Skeletal muscle satellite cell (primary cell): ENCODE results near the gene BCAN.

ENCODE experiments used
- H3K27me3 ChIP-seq: 2 replicates; pipeline ENCODE4 v1.7.0; 2013; ENCODE audit warnings: low read length; ENCODE audit not compliant: control insufficient read depth, insufficient read depth
- H3K36me3 ChIP-seq: 2 replicates; pipeline ENCODE4 v1.7.0; 2013; ENCODE audit warnings: mild to moderate bottlenecking, control low read depth, low read length; ENCODE audit not compliant: insufficient read depth
- H3K4me1 ChIP-seq: 2 replicates; pipeline ENCODE4 v1.7.0; 2013; ENCODE audit warnings: low read length; ENCODE audit not compliant: control insufficient read depth, insufficient read depth
- H3K4me2 ChIP-seq: 2 replicates; pipeline ENCODE4 v1.7.0; 2013; ENCODE audit warnings: mild to moderate bottlenecking, low read length
- H3K4me3 ChIP-seq: 2 replicates; pipeline ENCODE4 v1.7.0; 2013; ENCODE audit warnings: low read length
- H3K9ac ChIP-seq: 2 replicates; pipeline ENCODE4 v1.7.0; 2013; ENCODE audit warnings: mild to moderate bottlenecking, low read depth, low read length, moderate library complexity
- H3K9me3 ChIP-seq: replicated peaks from 2 replicates; pipeline ENCODE4 v1.7.0; 2013; ENCODE audit warnings: mild to moderate bottlenecking, control low read depth, low read length

Gene BCAN

DNA sequence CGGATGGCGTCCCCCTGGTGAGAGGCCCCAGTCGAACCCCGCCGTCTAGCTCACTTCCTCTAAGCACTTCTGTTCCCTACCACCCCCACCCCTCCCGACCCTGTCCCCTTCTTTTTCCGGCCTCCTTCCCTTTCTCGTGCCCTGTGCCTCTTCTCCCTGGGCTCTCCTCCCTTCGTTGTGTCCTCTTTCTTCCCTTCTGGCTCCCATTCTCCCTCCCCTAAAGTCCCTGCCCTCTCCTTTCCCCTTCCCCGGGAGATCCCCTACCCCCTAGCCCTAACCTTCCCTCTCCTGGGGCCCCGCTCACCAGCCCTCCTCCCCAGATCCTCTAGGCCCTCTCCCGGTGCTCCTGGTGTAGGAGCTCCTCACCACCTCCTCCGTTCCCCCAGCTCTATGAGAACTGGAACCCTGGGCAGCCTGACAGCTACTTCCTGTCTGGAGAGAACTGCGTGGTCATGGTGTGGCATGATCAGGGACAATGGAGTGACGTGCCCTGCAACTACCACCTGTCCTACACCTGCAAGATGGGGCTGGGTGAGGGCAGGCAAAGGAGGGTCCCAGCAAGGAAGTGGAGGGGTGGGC is 15.9 kb downstream of the BCAN start:
- Histone ChIP-seq H3K4me2 (peak overlapping the region; percentile 81), H3K36me3 (no peaks in the 10 kb centered on the region), H3K9me3 (no peaks in the 10 kb centered on the region), H3K4me3 (no peak overlapping the region), H3K27me3 (peaks cover 40% of the 10 kb centered on the region), H3K9ac (no peak overlapping the region), H3K4me1 (peaks cover 42% of the 10 kb centered on the region)

DNA sequence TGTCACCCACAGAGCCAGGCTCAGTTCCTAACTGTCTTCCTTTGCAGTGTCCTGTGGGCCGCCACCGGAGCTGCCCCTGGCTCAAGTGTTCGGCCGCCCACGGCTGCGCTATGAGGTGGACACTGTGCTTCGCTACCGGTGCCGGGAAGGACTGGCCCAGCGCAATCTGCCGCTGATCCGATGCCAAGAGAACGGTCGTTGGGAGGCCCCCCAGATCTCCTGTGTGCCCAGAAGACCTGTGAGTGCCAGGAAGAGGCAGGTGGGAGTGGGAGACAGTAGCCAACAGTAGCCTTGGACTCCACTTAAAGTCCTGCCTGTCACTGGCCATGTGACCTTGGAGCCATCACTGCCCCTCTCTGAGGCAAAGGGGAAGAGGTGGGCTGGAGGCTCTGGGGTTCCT is 16.6 kb downstream of the BCAN start:
- H3K4me2 ChIP-seq: no peak overlapping the region
- no peaks in the 10 kb centered on the region for H3K9me3 ChIP-seq
- peaks cover 37% of the 10 kb centered on the region for H3K27me3 ChIP-seq
- no peak overlapping the region for H3K4me3 ChIP-seq
- peaks cover 49% of the 10 kb centered on the region for H3K4me1 ChIP-seq
- H3K36me3 ChIP-seq: no peaks in the 10 kb centered on the region
- no peak overlapping the region for H3K9ac ChIP-seq

DNA sequence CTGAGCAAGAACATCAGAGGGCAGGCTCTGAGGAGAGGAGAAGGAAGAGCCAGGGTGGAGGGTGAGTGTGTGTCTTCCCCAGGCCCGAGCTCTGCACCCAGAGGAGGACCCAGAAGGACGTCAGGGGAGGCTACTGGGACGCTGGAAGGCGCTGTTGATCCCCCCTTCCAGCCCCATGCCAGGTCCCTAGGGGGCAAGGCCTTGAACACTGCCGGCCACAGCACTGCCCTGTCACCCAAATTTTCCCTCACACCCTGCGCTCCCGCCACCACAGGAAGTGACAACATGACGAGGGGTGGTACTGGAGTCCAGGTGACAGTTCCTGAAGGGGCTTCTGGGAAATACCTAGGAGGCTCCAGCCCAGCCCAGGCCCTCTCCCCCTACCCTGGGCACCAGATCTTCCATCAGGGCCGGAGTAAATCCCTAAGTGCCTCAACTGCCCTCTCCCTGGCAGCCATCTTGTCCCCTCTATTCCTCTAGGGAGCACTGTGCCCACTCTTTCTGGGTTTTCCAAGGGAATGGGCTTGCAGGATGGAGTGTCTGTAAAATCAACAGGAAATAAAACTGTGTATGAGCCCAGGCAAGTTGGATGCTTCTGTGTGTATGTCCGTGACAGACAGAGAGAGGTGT is 17.1 kb downstream of the BCAN start:
- no peaks in the 10 kb centered on the region for H3K36me3 ChIP-seq
- H3K4me2 ChIP-seq: peak overlapping the region; percentile 76
- H3K4me1 ChIP-seq: peaks cover 55% of the 10 kb centered on the region
- peaks cover 33% of the 10 kb centered on the region for H3K27me3 ChIP-seq
- H3K9ac ChIP-seq: peak overlapping the region; percentile 22
- no peak overlapping the region for H3K4me3 ChIP-seq
- H3K9me3 ChIP-seq: no peaks in the 10 kb centered on the region

- Histone ChIP-seq H3K4me3 (peak overlapping the region; percentile 41), H3K4me1 (peaks cover 60% of the 10 kb centered on the region), H3K9me3 (no peaks in the 10 kb centered on the region), H3K36me3 (no peaks in the 10 kb centered on the region), H3K27me3 (peaks cover 27% of the 10 kb centered on the region), H3K9ac (peak overlapping the region; percentile 22), H3K4me2 (peak overlapping the region; percentile 76)
Measured at GRCh38 chr1:156659661-156659987, 17.7 kb downstream of the BCAN start.

DNA sequence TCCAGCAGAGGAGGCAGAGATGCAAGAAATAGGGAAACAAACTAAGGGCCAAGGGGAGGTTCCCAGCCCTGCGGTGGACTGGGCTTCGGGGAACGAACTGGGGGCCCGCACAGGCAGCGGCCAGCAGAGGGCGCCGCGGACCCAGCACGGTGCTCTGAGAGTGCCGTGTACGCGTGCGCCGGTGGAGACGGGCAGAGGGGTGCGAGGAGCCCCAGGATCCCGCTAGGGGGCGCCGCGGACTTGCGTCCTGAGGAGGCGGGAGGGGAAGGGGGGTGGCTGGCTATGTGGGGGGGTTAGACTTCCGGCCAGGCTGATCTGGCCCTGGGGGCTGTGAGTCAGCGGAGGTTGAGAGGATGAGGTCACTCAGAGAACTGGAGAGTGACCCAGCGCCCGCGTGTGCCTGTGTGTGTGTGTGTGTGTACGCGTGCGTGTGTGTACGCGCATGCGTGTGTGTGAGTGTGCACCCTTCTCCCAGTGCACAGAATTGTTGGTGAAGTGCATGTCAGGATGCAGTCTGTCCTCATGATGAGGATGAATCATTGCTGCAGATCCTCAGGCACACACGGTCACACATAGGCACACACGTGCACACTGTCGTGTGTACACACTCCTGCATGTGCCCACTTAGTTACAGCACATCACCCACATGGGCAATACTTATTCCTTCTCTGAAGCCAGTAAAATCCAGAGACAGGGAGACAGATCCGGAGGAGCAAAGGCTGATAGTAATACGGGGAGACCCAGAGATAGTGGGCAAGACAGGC is 18.3 kb downstream of the BCAN start:
- H3K27me3 ChIP-seq: peaks cover 22% of the 10 kb centered on the region
- H3K36me3 ChIP-seq: no peaks in the 10 kb centered on the region
- H3K4me1 ChIP-seq: peaks cover 66% of the 10 kb centered on the region
- H3K4me3 ChIP-seq: peak overlapping the region; percentile 41
- no peaks in the 10 kb centered on the region for H3K9me3 ChIP-seq
- peak overlapping the region; percentile 51 for H3K9ac ChIP-seq
- peak overlapping the region; percentile 76 for H3K4me2 ChIP-seq

GRCh38 chr1:156660752-156661112 is 18.8 kb downstream of the BCAN start:
- H3K4me3 ChIP-seq: peak overlapping the region; percentile 6
- peak overlapping the region; percentile 19 for H3K4me2 ChIP-seq
- no peaks in the 10 kb centered on the region for H3K36me3 ChIP-seq
- H3K27me3 ChIP-seq: peaks cover 16% of the 10 kb centered on the region
- no peaks in the 10 kb centered on the region for H3K9me3 ChIP-seq
- H3K4me1 ChIP-seq: peaks cover 72% of the 10 kb centered on the region
- peak overlapping the region; percentile 51 for H3K9ac ChIP-seq

GRCh38 chr1:156662005-156662799 is 20.3 kb downstream of the BCAN start:
- H3K4me1 ChIP-seq: peaks cover 68% of the 10 kb centered on the region
- H3K27me3 ChIP-seq: peaks cover 1% of the 10 kb centered on the region
- peak overlapping the region; percentile 49 for H3K9ac ChIP-seq

GRCh38 chr1:156662800-156663055 is 20.8 kb downstream of the BCAN start:
- peak overlapping the region; percentile 49 for H3K9ac ChIP-seq
- no peaks in the 10 kb centered on the region for H3K36me3 ChIP-seq
- no peaks in the 10 kb centered on the region for H3K27me3 ChIP-seq
- peaks cover 70% of the 10 kb centered on the region for H3K4me1 ChIP-seq
- no peaks in the 10 kb centered on the region for H3K9me3 ChIP-seq
- peak overlapping the region; percentile 19 for H3K4me2 ChIP-seq
- H3K4me3 ChIP-seq: no peak overlapping the region

More at GRCh38 chr1:156662005-156662799, 20.3 kb downstream of the BCAN start:
- H3K4me2 ChIP-seq: peak overlapping the region; percentile 19
- H3K36me3 ChIP-seq: no peaks in the 10 kb centered on the region
- H3K4me3 ChIP-seq: peak overlapping the region; percentile 37
- H3K9me3 ChIP-seq: no peaks in the 10 kb centered on the region

- Histone ChIP-seq H3K4me2 (peak overlapping the region; percentile 38), H3K4me3 (no peak overlapping the region), H3K4me1 (peaks cover 73% of the 10 kb centered on the region), H3K27me3 (no peaks in the 10 kb centered on the region), H3K9me3 (no peaks in the 10 kb centered on the region), H3K9ac (peak overlapping the region; percentile 77), H3K36me3 (no peaks in the 10 kb centered on the region)
Measured at GRCh38 chr1:156663178-156663577, 21.3 kb downstream of the BCAN start.

- Histone ChIP-seq H3K27me3 (no peaks in the 10 kb centered on the region), H3K9me3 (no peaks in the 10 kb centered on the region), H3K9ac (peak overlapping the region; percentile 77), H3K36me3 (no peaks in the 10 kb centered on the region), H3K4me3 (peak overlapping the region; percentile 56), H3K4me2 (peak overlapping the region; percentile 70), H3K4me1 (peaks cover 72% of the 10 kb centered on the region)
Measured at GRCh38 chr1:156664046-156664766, 22.3 kb downstream of the BCAN start.
